ENCODE data around the gene LAMA2.

DNA sequence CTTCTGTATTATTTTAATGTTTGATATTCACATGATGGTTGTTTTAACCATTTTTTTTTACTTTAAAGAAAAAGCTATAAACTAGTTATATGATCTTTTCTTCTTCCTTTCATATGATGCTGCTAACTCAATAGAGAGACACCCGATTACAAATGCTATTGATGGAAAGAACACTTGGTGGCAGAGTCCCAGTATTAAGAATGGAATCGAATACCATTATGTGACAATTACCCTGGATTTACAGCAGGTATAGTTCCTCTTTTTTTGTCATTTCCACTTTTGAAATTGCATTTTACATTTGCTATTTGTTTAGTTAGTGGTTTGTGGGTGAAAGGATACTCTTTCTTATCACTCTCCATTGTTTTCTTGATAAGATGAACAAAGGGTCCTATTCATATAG is 176.7 kb downstream of the LAMA2 start:
- no peak for TF ChIP-seq CTCF (IDR thresholded peaks at IDR 0.05; ENCODE audit: low read length)
- TF ChIP-seq EZH2 (optimal IDR thresholded peaks at IDR 0.05; ENCODE audit: low read depth, low read length): no peak
